ENCODE results near the gene HSPBP1.

GRCh38 chr19:55316646-55317045, 36.7 kb upstream of the HSPBP1 start:
- TF ChIP-seq CTCF (IDR thresholded peaks at IDR 0.05; ENCODE audit: low read depth, low read length, missing input control) (no peak), YY1 (IDR thresholded peaks at IDR 0.05) (no peak), EGR1 (IDR thresholded peaks at IDR 0.05; ENCODE audit: low read depth in 2 of 2) (no peak)
